Keratinocyte (primary cell): ENCODE results near the gene NECTIN2. TPM values are rescaled to one million over a fixed set of nuclear protein-coding genes. Genes with fewer than 3 reads are reported as not detected.

ENCODE experiments used
- DNase-seq: peaks from one replicate; pipeline ENCODE4 v3.0.0-alpha.2; 2011; ENCODE audit warnings: low read depth, missing footprints, low spot score
- FAIRE-seq: peaks from 2 replicates; lab custom pipeline; 2011; peaks lifted over from hg19 to GRCh38; lab: Jason Lieb, UNC
- H2AFZ ChIP-seq: 2 replicates; pipeline ENCODE4 v1.6.0; 2012; ENCODE audit warnings: low read length, control low read depth, inconsistent platforms; ENCODE audit not compliant: control insufficient read depth
- H3K27ac ChIP-seq: 2 replicates; pipeline ENCODE4 v1.5.1; 2011; ENCODE audit warnings: low read length; ENCODE audit not compliant: control insufficient read depth, insufficient read depth
- H3K27me3 ChIP-seq: 3 replicates; pipeline ENCODE4 v1.6.0; 2011; ENCODE audit warnings: low read length; ENCODE audit not compliant: control insufficient read depth, insufficient read depth; ENCODE audit errors: extremely low read depth
- H3K36me3 ChIP-seq, 2 experiments: 2 replicates in 1 of 2; 3 replicates in 1 of 2; pipeline ENCODE4 v1.5.1; 2011; ENCODE audit warnings: low read length in 2 of 2, mild to moderate bottlenecking in 1 of 2; ENCODE audit not compliant: control insufficient read depth in 2 of 2, insufficient read depth in 2 of 2; ENCODE audit errors: extremely low read depth in 1 of 2
- H3K4me1 ChIP-seq: 3 replicates; pipeline ENCODE4 v1.5.1; 2011; ENCODE audit warnings: low read length; ENCODE audit not compliant: control insufficient read depth, insufficient read depth; ENCODE audit errors: extremely low read depth
- H3K4me2 ChIP-seq: 3 replicates; pipeline ENCODE4 v1.6.0; 2011; ENCODE audit warnings: low read depth, low read length; ENCODE audit not compliant: control insufficient read depth, insufficient read depth; ENCODE audit errors: extremely low read depth
- H3K4me3 ChIP-seq, 3 experiments: fragments of 200-600 bp in 1 of 3; sonication (generic) in 1 of 3; 2 replicates in 2 of 3; 3 replicates in 1 of 3; pipeline ENCODE4 v1.5.1; 2011 to 2016; ENCODE audit warnings: low read length in 3 of 3, mild to moderate bottlenecking in 3 of 3, control low read depth in 2 of 3, inconsistent platforms in 1 of 3, low read depth in 1 of 3, mixed read lengths in 1 of 3, mixed run types in 1 of 3, moderate library complexity in 1 of 3; ENCODE audit not compliant: control insufficient read depth in 2 of 3, insufficient read depth in 2 of 3; ENCODE audit errors: extremely low read depth in 1 of 3
- H3K79me2 ChIP-seq: 2 replicates; pipeline ENCODE4 v1.6.0; 2012; ENCODE audit warnings: low read length; ENCODE audit not compliant: control insufficient read depth, insufficient read depth
- H3K9ac ChIP-seq: 3 replicates; pipeline ENCODE4 v1.6.0; 2011; ENCODE audit warnings: low read length; ENCODE audit not compliant: control insufficient read depth, insufficient read depth; ENCODE audit errors: extremely low read depth
- H3K9me1 ChIP-seq: 3 replicates; pipeline ENCODE4 v1.6.0; 2011; ENCODE audit warnings: low read length; ENCODE audit not compliant: control insufficient read depth, insufficient read depth; ENCODE audit errors: extremely low read depth
- H3K9me3 ChIP-seq: 2 replicates; pipeline ENCODE4 v1.5.1; 2012; ENCODE audit warnings: low read depth, low read length; ENCODE audit not compliant: control insufficient read depth
- H4K20me1 ChIP-seq: 3 replicates; pipeline ENCODE4 v1.6.0; 2011; ENCODE audit warnings: low read length; ENCODE audit not compliant: control insufficient read depth, insufficient read depth; ENCODE audit errors: extremely low read depth
- CTCF ChIP-seq, 3 experiments: IDR thresholded peaks in 1 of 3; conservative IDR thresholded peaks in 1 of 3; optimal IDR thresholded peaks in 1 of 3; 2 replicates in 2 of 3; 3 replicates in 1 of 3; pipeline versions ENCODE3 to v1.5.1; 2011; ENCODE audit warnings: low read length in 3 of 3, mild to moderate bottlenecking in 3 of 3, moderate library complexity in 2 of 3, control low read depth in 1 of 3, inconsistent platforms in 1 of 3; ENCODE audit not compliant: insufficient read depth in 2 of 3; ENCODE audit errors: extremely low read depth in 1 of 3
- EZH2 ChIP-seq: IDR thresholded peaks from one replicate; pipeline ENCODE4 v1.6.1; 2012; ENCODE audit warnings: inconsistent platforms, mild to moderate bottlenecking, low read length, moderate library complexity
- dilution Hi-C: fragments of 300-500 bp; cut with MboI; formaldehyde crosslinking; loops from one replicate; pipeline ENCODE4 v1.7.0; 2020; ENCODE audit warnings: low sequenced_read_pairs; ENCODE audit not compliant: extremely low pct_ligation_motif_present
- polyA plus RNA-seq, 5 experiments: library from polyadenylated mRNA; depleted of rRNA in 3 of 5; stranded (reverse) in 3 of 5; stranded (forward) in 1 of 5; unstranded in 1 of 5; fragments of >200 nt; gene quantifications; 1 replicate in 1 of 5; 2 replicates in 3 of 5; 3 replicates in 1 of 5; pipeline versions ENCODE4 v1.2.1 to v1.2.3, GENCODE V29; 2011 to 2012; ENCODE audit warnings: missing spikeins in 2 of 5, low read depth in 1 of 5, low replicate concordance in 1 of 5

The NECTIN2 gene
- polyA plus RNA-seq, 1 donor (not counting 4 experiments of a cell fraction or from before 2014, with no cell fraction given), result 26.8 TPM

- no peak for DNase-seq
- Histone ChIP-seq H3K27me3 (peaks cover 9% of the 10 kb centered on the region), H3K9ac (no peak overlapping the region), H3K4me1 (peaks cover 3% of the 10 kb centered on the region), H3K9me3 (no peaks in the 10 kb centered on the region), H3K79me2 (no peaks in the 10 kb centered on the region), H2AFZ (no peak overlapping the region), H3K27ac (no peak overlapping the region), H3K4me3 (no peak overlapping the region), H3K36me3 (peaks cover 20 to 26% of the 10 kb centered on the region in 2 experiments), H3K9me1 (no peaks in the 10 kb centered on the region), H4K20me1 (peaks cover 6% of the 10 kb centered on the region), H3K4me2 (no peak overlapping the region)
- dilution Hi-C loops, result no loop called here
- TF ChIP-seq CTCF (optimal IDR thresholded peaks at IDR 0.05 in 1 of 3, IDR thresholded peaks at IDR 0.05 in 1 of 3, conservative IDR thresholded peaks at IDR 0.05 in 1 of 3; ENCODE audit: extremely low read depth in 1 of 3, insufficient read depth in 2 of 3, low read length in 3 of 3) (peak; percentile 87 to 99 (median 90)), EZH2 (no peak)
- no peak for FAIRE-seq
These were observed 57.7 kb downstream of the NECTIN2 start for GRCh38 chr19:44903602-44904425.

- Histone ChIP-seq H3K9me3 (no peaks in the 10 kb centered on the region), H3K79me2 (no peaks in the 10 kb centered on the region), H3K9me1 (no peaks in the 10 kb centered on the region), H3K9ac (no peak overlapping the region), H3K4me2 (no peak overlapping the region), H3K4me1 (peaks cover 3% of the 10 kb centered on the region), H3K27me3 (peaks cover 9% of the 10 kb centered on the region), H4K20me1 (peaks cover 6% of the 10 kb centered on the region), H3K36me3 (peaks cover 20 to 26% of the 10 kb centered on the region in 2 experiments), H3K4me3 (no peak overlapping the region), H2AFZ (no peak overlapping the region), H3K27ac (no peak overlapping the region)
- TF ChIP-seq CTCF (optimal IDR thresholded peaks at IDR 0.05 in 1 of 3, IDR thresholded peaks at IDR 0.05 in 1 of 3, conservative IDR thresholded peaks at IDR 0.05 in 1 of 3; ENCODE audit: extremely low read depth in 1 of 3, insufficient read depth in 2 of 3, low read length in 3 of 3), result peak in 2 of 3 experiments; percentile 21 to 37
- no peak for TF ChIP-seq EZH2
- dilution Hi-C loops, result no loop called here
- DNase-seq, result no peak
- FAIRE-seq, result no peak
These were observed 58.4 kb downstream of the NECTIN2 start for GRCh38 chr19:44904426-44904994.
